Thoracic aorta (tissue), 2 donors: Measurements from ENCODE around the gene RNF121. TPM values are rescaled to one million over a fixed set of nuclear protein-coding genes. Genes with fewer than 3 reads are reported as not detected.

Source experiments
- ATAC-seq: fragments of 150-250 bp; one replicate; pipeline ENCODE4 v1.8.0; 2017; ENCODE audit warnings: low read depth; ENCODE audit not compliant: insufficient number of reproducible peaks, low FRiP score
- DNase-seq: peaks from one replicate; pipeline ENCODE4 v3.0.0-alpha.2; 2020; ENCODE audit warnings: low spot score
- H3K27ac ChIP-seq, 2 donors: fragments of 200-600 bp; sonication (generic); 1 replicate in 1 of 2; 2 replicates in 1 of 2; pipeline ENCODE4 v1.5.1; 2016; ENCODE audit warnings: mild to moderate bottlenecking in 2 of 2, moderate library complexity in 2 of 2
- H3K27me3 ChIP-seq: fragments of 200-600 bp; sonication (generic); replicated peaks from 2 replicates; pipeline ENCODE4 v1.6.0; 2016; ENCODE audit warnings: mild to moderate bottlenecking; ENCODE audit not compliant: insufficient read depth
- H3K36me3 ChIP-seq: fragments of 200-600 bp; sonication (generic); one replicate; pipeline ENCODE4 v1.5.1; 2016
- H3K4me1 ChIP-seq, 2 donors: fragments of 200-600 bp; sonication (generic); 1 replicate in 1 of 2; 2 replicates in 1 of 2; pipeline versions ENCODE4 v1.5.1 to v1.6.0; 2016; ENCODE audit warnings: low read depth in 2 of 2, mild to moderate bottlenecking in 1 of 2; ENCODE audit not compliant: control insufficient read depth in 1 of 2
- H3K4me3 ChIP-seq: fragments of 200-600 bp; sonication (generic); 2 replicates; pipeline ENCODE4 v1.5.1; 2016; ENCODE audit warnings: mild to moderate bottlenecking
- H3K9me3 ChIP-seq: fragments of 200-600 bp; sonication (generic); 2 replicates; pipeline ENCODE4 v1.5.1; 2016
- total RNA-seq, 2 donors: library from RNA; depleted of rRNA; stranded (reverse); fragments of >200 nt; gene quantifications; one replicate each; pipeline versions ENCODE4 v1.1.0 to v1.2.3, GENCODE V29; 2016
- TF ChIP-seq, protein P1 (sequence below): fragments of 200-600 bp; sonication (generic); IDR thresholded peaks from one replicate; pipeline ENCODE4 v1.5.1; 2019; ENCODE audit warnings: antibody characterized with exemption

Gene RNF121
- total RNA-seq, 2 donors from 2014 or later = 50.2 to 74.6 TPM

DNA sequence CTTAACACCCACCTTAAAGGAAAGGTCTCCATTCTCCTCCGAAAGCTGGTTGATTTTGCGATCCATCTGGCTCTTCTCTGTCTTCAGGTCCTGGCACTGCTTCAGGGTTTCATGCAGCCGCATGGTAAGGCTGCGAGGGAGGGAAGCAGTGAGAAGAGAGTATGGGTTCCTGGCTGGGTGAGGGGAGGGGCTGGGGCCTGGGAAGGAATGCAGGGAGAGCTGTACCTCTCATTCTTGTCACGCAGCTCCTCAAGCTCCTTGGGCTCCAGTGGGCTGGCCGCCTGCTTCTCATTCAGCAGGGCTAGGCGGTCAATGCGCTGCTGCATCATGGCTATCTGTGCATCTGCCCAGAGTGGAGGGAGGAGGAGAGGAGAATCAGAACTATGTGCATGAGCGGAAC, 89.3 kb downstream of the RNF121 start:
- peaks cover 93% of the 10 kb centered on the region for H3K36me3 ChIP-seq
- no peaks in the 10 kb centered on the region for H3K9me3 ChIP-seq
- H3K27ac ChIP-seq = no peak overlapping the region
- H3K27me3 ChIP-seq = no peaks in the 10 kb centered on the region
- no peak for DNase-seq
- peaks cover 15 to 28% of the 10 kb centered on the region in 2 donors for H3K4me1 ChIP-seq
- no peak overlapping the region for H3K4me3 ChIP-seq
- TF ChIP-seq, protein P1, sequence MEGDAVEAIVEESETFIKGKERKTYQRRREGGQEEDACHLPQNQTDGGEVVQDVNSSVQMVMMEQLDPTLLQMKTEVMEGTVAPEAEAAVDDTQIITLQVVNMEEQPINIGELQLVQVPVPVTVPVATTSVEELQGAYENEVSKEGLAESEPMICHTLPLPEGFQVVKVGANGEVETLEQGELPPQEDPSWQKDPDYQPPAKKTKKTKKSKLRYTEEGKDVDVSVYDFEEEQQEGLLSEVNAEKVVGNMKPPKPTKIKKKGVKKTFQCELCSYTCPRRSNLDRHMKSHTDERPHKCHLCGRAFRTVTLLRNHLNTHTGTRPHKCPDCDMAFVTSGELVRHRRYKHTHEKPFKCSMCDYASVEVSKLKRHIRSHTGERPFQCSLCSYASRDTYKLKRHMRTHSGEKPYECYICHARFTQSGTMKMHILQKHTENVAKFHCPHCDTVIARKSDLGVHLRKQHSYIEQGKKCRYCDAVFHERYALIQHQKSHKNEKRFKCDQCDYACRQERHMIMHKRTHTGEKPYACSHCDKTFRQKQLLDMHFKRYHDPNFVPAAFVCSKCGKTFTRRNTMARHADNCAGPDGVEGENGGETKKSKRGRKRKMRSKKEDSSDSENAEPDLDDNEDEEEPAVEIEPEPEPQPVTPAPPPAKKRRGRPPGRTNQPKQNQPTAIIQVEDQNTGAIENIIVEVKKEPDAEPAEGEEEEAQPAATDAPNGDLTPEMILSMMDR = no peak
- ATAC-seq = no peak

DNA sequence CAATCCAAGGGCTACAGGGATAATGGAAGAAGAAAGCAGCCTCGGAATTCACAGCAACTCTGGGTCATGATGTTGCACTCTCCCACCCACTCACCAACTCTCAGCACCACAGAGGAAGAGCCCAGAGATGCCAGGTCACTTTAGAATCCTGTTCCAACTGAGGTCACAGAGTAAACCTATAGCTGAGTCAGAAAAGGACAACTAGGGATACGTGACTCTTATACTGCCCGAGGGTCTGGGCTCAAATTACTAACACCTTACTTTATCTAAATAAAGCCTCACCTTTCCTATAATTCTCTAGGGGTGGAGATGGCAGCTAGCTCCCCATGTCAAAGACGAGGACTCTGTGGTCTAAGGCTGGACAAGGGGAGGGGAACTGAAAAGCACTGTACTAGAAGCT, 94.5 kb downstream of the RNF121 start:
- H3K9me3 ChIP-seq = no peaks in the 10 kb centered on the region
- H3K27me3 ChIP-seq = no peaks in the 10 kb centered on the region
- H3K36me3 ChIP-seq = peaks cover 70% of the 10 kb centered on the region
- no peak for ATAC-seq
- TF ChIP-seq, protein P1 = no peak
- H3K27ac ChIP-seq = no peak overlapping the region
- H3K4me1 ChIP-seq = peaks cover 9 to 32% of the 10 kb centered on the region in 2 donors
- no peak for DNase-seq
- H3K4me3 ChIP-seq = no peak overlapping the region

DNA sequence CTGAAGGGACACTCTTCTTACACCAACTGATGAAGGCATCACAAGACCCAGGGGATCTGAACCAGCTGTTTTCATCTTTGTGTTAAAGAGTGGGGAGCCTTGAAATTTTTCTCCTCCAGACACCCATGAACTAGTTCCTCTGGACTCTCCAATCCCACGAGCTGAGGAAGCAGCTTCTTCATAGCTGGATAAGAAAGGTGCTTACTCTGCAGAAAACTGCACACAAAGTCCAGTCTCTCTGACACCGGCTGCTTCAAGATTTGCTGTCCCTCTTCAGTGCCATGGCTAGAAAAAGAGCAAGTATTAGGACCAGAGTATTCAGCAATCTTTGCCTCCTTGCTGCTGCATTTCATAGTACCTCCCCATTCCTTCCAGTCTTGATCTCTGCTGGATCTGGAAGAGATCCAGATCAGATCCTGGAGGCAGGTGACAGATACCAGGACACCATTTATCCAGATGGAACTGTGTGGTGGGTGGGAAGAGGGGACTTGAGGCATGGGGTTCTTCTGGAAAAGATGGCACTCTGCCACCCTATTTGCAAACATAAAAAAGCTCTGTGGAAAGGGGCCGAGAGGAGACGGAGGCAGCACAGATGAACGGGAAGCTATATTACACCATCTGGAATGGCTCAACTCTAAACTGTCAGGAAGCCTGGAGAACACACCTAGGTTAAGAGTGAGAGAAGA, 95.4 kb downstream of the RNF121 start:
- TF ChIP-seq, protein P1 = no peak
- peaks cover 67% of the 10 kb centered on the region for H3K36me3 ChIP-seq
- no peak overlapping the region for H3K4me3 ChIP-seq
- no peaks in the 10 kb centered on the region for H3K9me3 ChIP-seq
- peaks cover 9 to 32% of the 10 kb centered on the region in 2 donors for H3K4me1 ChIP-seq
- H3K27ac ChIP-seq = no peak overlapping the region
- no peak for ATAC-seq
- no peak for DNase-seq
- no peaks in the 10 kb centered on the region for H3K27me3 ChIP-seq

DNA sequence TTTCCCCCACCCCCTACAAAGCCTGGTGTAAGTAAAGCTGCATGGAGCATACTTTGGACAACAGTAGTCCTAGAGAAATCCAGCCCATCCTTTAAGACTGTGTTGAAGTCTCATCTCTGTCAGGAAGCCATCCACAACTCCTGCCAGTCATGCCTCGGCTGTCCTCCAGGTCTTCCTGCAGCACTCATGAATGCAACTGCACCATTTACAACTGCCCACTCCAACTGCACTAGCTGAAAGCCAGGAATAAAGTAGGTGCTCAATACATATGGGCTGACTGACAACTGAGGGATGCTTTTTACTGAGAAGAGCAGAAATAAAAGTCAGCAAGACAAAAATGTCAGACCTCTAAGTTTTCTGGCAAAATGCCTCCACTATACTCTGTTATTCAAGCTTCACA, 97.2 kb downstream of the RNF121 start:
- Histone ChIP-seq H3K27ac (peak overlapping the region; percentile 29 to 32), H3K4me3 (no peak overlapping the region), H3K27me3 (no peaks in the 10 kb centered on the region), H3K36me3 (peaks cover 55% of the 10 kb centered on the region), H3K9me3 (no peaks in the 10 kb centered on the region), H3K4me1 (peaks cover 16 to 42% of the 10 kb centered on the region in 2 donors)
- DNase-seq (no peak), ATAC-seq (no peak)
- TF ChIP-seq, protein P1 = no peak

DNA sequence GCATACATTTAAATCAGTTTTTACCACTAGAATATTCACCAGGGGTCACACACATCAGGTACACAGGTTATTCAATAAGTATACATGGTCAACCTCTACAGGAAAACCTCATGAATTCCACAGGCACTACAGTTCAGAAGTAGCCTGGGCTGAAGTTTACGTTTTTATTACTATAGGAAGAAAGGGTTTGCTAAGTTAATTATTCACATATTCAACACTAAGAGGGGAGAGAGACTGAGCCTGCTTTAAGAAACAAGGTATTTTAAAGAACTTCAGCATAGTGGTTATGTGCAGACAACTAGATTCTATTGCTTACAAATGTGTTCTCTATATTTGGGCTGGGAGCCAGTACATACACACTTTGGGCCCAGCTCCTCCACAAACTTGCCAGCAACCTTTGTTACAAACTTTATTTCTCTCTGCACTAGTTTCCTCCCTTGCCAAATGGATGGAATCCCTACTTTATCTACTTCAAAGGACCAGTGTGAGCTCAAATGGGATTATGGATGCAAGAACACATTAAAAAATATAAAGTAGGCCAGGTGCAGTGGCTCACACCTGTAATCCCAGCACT, 101.7 kb downstream of the RNF121 start:
- Histone ChIP-seq H3K27me3 (no peaks in the 10 kb centered on the region), H3K36me3 (peaks cover 29% of the 10 kb centered on the region), H3K4me3 (no peak overlapping the region), H3K4me1 (peaks cover 25 to 60% of the 10 kb centered on the region in 2 donors), H3K9me3 (no peaks in the 10 kb centered on the region), H3K27ac (no peak overlapping the region)
- DNase-seq (no peak), ATAC-seq (no peak)
- TF ChIP-seq, protein P1 = no peak
